ENCODE data around the gene DUS3L. TPM values are rescaled to one million over a fixed set of nuclear protein-coding genes. Genes with fewer than 3 reads are reported as not detected.

DUS3L gene
- total RNA-seq, 1 experiment from 2014 or later, result 39.6 TPM

DNA sequence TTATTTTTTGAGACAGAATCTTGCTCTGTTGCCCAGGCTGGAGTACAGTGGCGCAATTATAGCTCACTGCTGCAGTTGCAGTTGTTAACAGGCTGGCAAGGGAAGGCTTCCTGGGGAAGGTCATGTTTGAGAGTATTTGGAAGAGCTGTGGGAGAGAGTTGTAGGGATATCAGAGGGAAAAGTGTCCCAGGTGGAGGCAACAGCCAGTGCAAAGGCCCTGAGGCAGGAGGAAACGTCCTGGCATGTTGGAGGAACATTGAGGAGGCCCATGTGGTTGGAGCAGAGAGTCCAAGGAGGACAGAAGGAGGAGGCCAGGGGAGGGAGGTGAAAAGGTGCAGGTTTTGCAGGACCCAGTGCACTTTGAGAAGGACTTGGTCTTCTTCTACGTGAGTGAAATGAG is 2.2 kb upstream of the DUS3L start:
- in situ Hi-C loops (cut with HindIII; ENCODE audit: low pct_unique_long_range_greater_than_20kb, low sequenced_read_pairs), result no loop called here

DNA sequence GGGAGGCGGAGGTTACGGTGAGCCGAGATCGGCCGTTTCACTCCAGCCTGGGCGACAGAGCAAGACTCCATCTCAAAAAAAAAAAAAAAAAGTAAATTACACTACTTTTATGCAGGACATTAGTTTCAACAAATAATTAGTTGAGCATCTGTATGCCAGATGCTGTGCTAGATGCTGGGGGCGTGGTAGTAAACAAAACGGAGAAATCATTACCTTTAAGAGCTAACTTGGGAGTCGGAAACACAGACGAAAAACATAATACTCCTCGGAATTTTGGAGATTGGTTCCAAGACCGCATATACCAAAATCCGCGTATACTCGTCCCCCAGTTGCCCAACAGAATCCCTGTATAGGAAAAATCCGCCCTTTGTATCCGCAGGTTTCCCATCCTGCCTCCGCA is 1.3 kb upstream of the DUS3L start:
- no TSS peak for BruUV-seq (replicated peaks)
- DNase-seq (ENCODE audit: low read depth, low spot score) (no peak), ATAC-seq (no peak)
- no peaks in the 10 kb centered on the region for H3K9me3 ChIP-seq (ENCODE audit: control insufficient read depth, insufficient read depth, low read depth, low read length)
- 0 out of 2 replicates have a peak, but pooled peaks cover 4% of the 10 kb centered on the region for H3K36me3 ChIP-seq (ENCODE audit: control insufficient read depth, insufficient read depth, low read length)
- intact Hi-C loops (cut with micrococcal nuclease; ENCODE audit: unreplicated experiment), result loop anchor here (10.0 kb wide), 1 partner anchor 97 kb away; the partner anchor contains the start of gene RPL36
- no peak overlapping the region for H3K4me3 ChIP-seq (ENCODE audit: low read depth in 2 of 2, low read length in 2 of 2)
- no peaks in the 10 kb centered on the region for H3K4me1 ChIP-seq (ENCODE audit: control insufficient read depth, insufficient read depth, low read length)
- in situ Hi-C loops (cut with HindIII; ENCODE audit: low pct_unique_long_range_greater_than_20kb, low sequenced_read_pairs), result no loop called here
- H3K27me3 ChIP-seq (ENCODE audit: control insufficient read depth, insufficient read depth, low read length), result no peaks in the 10 kb centered on the region
- ChIA-PET POLR2A (no interaction called here), CTCF (interaction anchor here (0.7 kb wide), 1 partner anchor 230 kb away, joined by 7 read pairs; no protein-coding TSS in a partner anchor)
- H3K27ac ChIP-seq (ENCODE audit: low read length), result no peak overlapping the region
- TF ChIP-seq CTCF (IDR thresholded peaks at IDR 0.05), result no peak
- no peak for TF ChIP-seq POLR2AphosphoS5 (IDR thresholded peaks at IDR 0.05; ENCODE audit: low read depth, low read length)

More for the DNA sequence above, 2.2 kb upstream of the DUS3L start:
- CTCF ChIA-PET, result interaction anchor here (0.6 to 1.1 kb wide), 5 partner anchors 15 to 102 kb away, joined by 4 to 9 read pairs (median 6); no protein-coding TSS in a partner anchor
- no TSS peak for BruUV-seq (replicated peaks)
- Histone ChIP-seq H3K27ac (ENCODE audit: low read length) (no peak overlapping the region), H3K36me3 (ENCODE audit: control insufficient read depth, insufficient read depth, low read length) (0 out of 2 replicates have a peak, but pooled peaks cover 4% of the 10 kb centered on the region), H3K27me3 (ENCODE audit: control insufficient read depth, insufficient read depth, low read length) (no peaks in the 10 kb centered on the region), H3K4me3 (ENCODE audit: low read depth in 2 of 2, low read length in 2 of 2) (no peak overlapping the region), H3K9me3 (ENCODE audit: control insufficient read depth, insufficient read depth, low read depth, low read length) (no peaks in the 10 kb centered on the region), H3K4me1 (ENCODE audit: control insufficient read depth, insufficient read depth, low read length) (no peaks in the 10 kb centered on the region)
- POLR2A ChIA-PET, result no interaction called here
- no peak for TF ChIP-seq TCF7L2 (IDR thresholded peaks at IDR 0.05; ENCODE audit: low read depth, low read length)
- no peak for TF ChIP-seq SIN3A (IDR thresholded peaks at IDR 0.05; ENCODE audit: borderline replicate concordance, insufficient read depth, low read depth, low read length)
- TF ChIP-seq POLR2AphosphoS5 (IDR thresholded peaks at IDR 0.05; ENCODE audit: low read depth, low read length), result no peak
- TF ChIP-seq, protein P1, sequence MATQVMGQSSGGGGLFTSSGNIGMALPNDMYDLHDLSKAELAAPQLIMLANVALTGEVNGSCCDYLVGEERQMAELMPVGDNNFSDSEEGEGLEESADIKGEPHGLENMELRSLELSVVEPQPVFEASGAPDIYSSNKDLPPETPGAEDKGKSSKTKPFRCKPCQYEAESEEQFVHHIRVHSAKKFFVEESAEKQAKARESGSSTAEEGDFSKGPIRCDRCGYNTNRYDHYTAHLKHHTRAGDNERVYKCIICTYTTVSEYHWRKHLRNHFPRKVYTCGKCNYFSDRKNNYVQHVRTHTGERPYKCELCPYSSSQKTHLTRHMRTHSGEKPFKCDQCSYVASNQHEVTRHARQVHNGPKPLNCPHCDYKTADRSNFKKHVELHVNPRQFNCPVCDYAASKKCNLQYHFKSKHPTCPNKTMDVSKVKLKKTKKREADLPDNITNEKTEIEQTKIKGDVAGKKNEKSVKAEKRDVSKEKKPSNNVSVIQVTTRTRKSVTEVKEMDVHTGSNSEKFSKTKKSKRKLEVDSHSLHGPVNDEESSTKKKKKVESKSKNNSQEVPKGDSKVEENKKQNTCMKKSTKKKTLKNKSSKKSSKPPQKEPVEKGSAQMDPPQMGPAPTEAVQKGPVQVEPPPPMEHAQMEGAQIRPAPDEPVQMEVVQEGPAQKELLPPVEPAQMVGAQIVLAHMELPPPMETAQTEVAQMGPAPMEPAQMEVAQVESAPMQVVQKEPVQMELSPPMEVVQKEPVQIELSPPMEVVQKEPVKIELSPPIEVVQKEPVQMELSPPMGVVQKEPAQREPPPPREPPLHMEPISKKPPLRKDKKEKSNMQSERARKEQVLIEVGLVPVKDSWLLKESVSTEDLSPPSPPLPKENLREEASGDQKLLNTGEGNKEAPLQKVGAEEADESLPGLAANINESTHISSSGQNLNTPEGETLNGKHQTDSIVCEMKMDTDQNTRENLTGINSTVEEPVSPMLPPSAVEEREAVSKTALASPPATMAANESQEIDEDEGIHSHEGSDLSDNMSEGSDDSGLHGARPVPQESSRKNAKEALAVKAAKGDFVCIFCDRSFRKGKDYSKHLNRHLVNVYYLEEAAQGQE (IDR thresholded peaks at IDR 0.05; ENCODE audit: insufficient read depth in 1 of 2, low read depth in 2 of 2, low read length in 1 of 2), result no peak
- no peak for TF ChIP-seq CTCF (IDR thresholded peaks at IDR 0.05)
- intact Hi-C loops (cut with micrococcal nuclease; ENCODE audit: unreplicated experiment), result loop anchor here (10.0 kb wide), 1 partner anchor 98 kb away; the partner anchor contains the start of gene RPL36
- ATAC-seq (no peak), DNase-seq (ENCODE audit: low read depth, low spot score) (no peak)

Measured in Panc1 (cell line).